HCT116 (cell line): Measurements from ENCODE around the gene USP10. TPM values are rescaled to one million over a fixed set of nuclear protein-coding genes. Genes with fewer than 3 reads are reported as not detected.

Experiments
- ATAC-seq: fragments of 200-7000 bp; cut with Tn5 transposase; 2 replicates; pipeline ENCODE4 v1.9.1; 2020; ENCODE audit warnings: mild to moderate bottlenecking, moderate library complexity
- BruUV-seq: library from RNA; stranded (reverse); fragments of 400-500 nt; replicated peaks from 2 replicates; lab custom pipeline; 2021; lab: Mats Ljungman, UMichigan
- CTCF ChIA-PET: fragments of 300-600 bp; sonication (Branson Sonifier 250); formaldehyde crosslinking; loops from one replicate; lab custom pipeline; 2021; ENCODE audit warnings: antibody characterized with exemption; lab: Charles Lee
- POLR2A ChIA-PET: fragments of 300-600, 350-600 bp; sonication (Branson Sonifier 250); formaldehyde crosslinking; loops from one replicate; lab custom pipeline; 2021; ENCODE audit warnings: antibody characterized with exemption; lab: Charles Lee
- RAD21 ChIA-PET, 2 experiments: fragments of 300-600 bp; sonication (Branson Sonifier 250); formaldehyde crosslinking; loops; one replicate each; lab custom pipeline; 2023; ENCODE audit warnings: low total read pairs in 2 of 2; ENCODE audit not compliant: uncharacterized antibody in 2 of 2, unreplicated experiment in 2 of 2, low non-redundant PET in 1 of 2; lab: Charles Lee
- DNase-seq: peaks from one replicate; pipeline ENCODE4 v3.0.0-alpha.2; 2010; ENCODE audit warnings: low read depth, low spot score
- H2AFZ ChIP-seq: fragments of 200-600 bp; shearing (Covaris generic), sonication (generic); 2 replicates; pipeline ENCODE4 v1.6.1; 2017; ENCODE audit warnings: low read depth, mixed run types, mixed read lengths, antibody characterized with exemption, low read length; ENCODE audit not compliant: poor library complexity, severe bottlenecking
- H3K27ac ChIP-seq: 2 replicates; pipeline ENCODE4 v1.5.1; 2012; ENCODE audit warnings: low read depth, low read length
- H3K27me3 ChIP-seq: fragments of 200-600 bp; sonication (generic); 2 replicates; pipeline ENCODE4 v1.6.1; 2016; ENCODE audit warnings: mixed run types, low read length, mixed read lengths; ENCODE audit not compliant: insufficient read depth
- H3K36me3 ChIP-seq, 2 experiments: fragments of 200-500 bp in 1 of 2; fragments of 200-600 bp in 1 of 2; sonication (Bioruptor generic) in 1 of 2; sonication (generic) in 1 of 2; 2 replicates each; pipeline versions ENCODE4 v1.5.1 to v1.6.1; 2014 to 2016; ENCODE audit warnings: low read length in 2 of 2, inconsistent platforms in 1 of 2, mixed read lengths in 1 of 2, mixed run types in 1 of 2; ENCODE audit not compliant: insufficient read depth in 2 of 2, control insufficient read depth in 1 of 2
- H3K4me1 ChIP-seq, 2 experiments: fragments of 200-600 bp in 1 of 2; sonication (generic) in 1 of 2; 2 replicates each; pipeline versions ENCODE4 v1.5.1 to v1.6.1; 2012 to 2017; ENCODE audit warnings: low read length in 2 of 2, inconsistent platforms in 1 of 2, mild to moderate bottlenecking in 1 of 2, mixed read lengths in 1 of 2, mixed run types in 1 of 2, moderate library complexity in 1 of 2; ENCODE audit not compliant: insufficient read depth in 2 of 2, control insufficient read depth in 1 of 2
- H3K4me2 ChIP-seq: fragments of 200-600 bp; sonication (generic); 2 replicates; pipeline ENCODE4 v1.6.1; 2017; ENCODE audit warnings: mixed run types, low read length, mixed read lengths
- H3K4me3 ChIP-seq, 2 experiments: fragments of 200-600 bp in 1 of 2; sonication (generic) in 1 of 2; replicated peaks in 1 of 2; 2 replicates each; pipeline ENCODE4 v1.5.1; 2011 to 2016; ENCODE audit warnings: low read length in 2 of 2, control low read depth in 1 of 2, low read depth in 1 of 2, mild to moderate bottlenecking in 1 of 2, mixed read lengths in 1 of 2, mixed run types in 1 of 2
- H3K79me2 ChIP-seq: fragments of 200-600 bp; sonication (generic); 2 replicates; pipeline ENCODE4 v1.6.1; 2017; ENCODE audit warnings: mild to moderate bottlenecking, mixed run types, low read length, moderate library complexity, mixed read lengths; ENCODE audit not compliant: insufficient read depth
- H3K9ac ChIP-seq: fragments of 200-600 bp; sonication (generic); 2 replicates; pipeline ENCODE4 v1.6.1; 2016; ENCODE audit warnings: low read length, mixed read lengths
- H3K9me2 ChIP-seq: fragments of 200-600 bp; sonication (generic), shearing (Covaris generic); 2 replicates; pipeline ENCODE4 v1.6.1; 2017; ENCODE audit warnings: mixed run types, mild to moderate bottlenecking, moderate library complexity; ENCODE audit not compliant: insufficient read depth
- H3K9me3 ChIP-seq, 2 experiments: fragments of 200-500 bp in 1 of 2; fragments of 200-600 bp in 1 of 2; sonication (Bioruptor generic) in 1 of 2; sonication (generic) in 1 of 2; 2 replicates each; pipeline ENCODE4 v1.6.1; 2014 to 2017; ENCODE audit warnings: low read length in 2 of 2, mixed read lengths in 2 of 2, inconsistent platforms in 1 of 2, low read depth in 1 of 2, mild to moderate bottlenecking in 1 of 2, mixed run types in 1 of 2, moderate library complexity in 1 of 2; ENCODE audit not compliant: control insufficient read depth in 1 of 2, insufficient read depth in 1 of 2
- H4K20me1 ChIP-seq: fragments of 200-600 bp; sonication (generic), shearing (Covaris generic); 2 replicates; pipeline ENCODE4 v1.6.1; 2017; ENCODE audit warnings: mixed run types, mild to moderate bottlenecking, moderate library complexity; ENCODE audit not compliant: insufficient read depth
- CBX3 ChIP-seq: IDR thresholded peaks from 2 replicates; pipeline ENCODE4 v1.6.1; 2012; ENCODE audit warnings: low read depth
- CEBPB ChIP-seq: IDR thresholded peaks from 2 replicates; pipeline ENCODE4 v1.6.1; 2012; ENCODE audit warnings: low read depth
- EGR1 ChIP-seq: IDR thresholded peaks from 2 replicates; pipeline ENCODE4 v1.6.1; 2012; ENCODE audit warnings: low read depth
- ELF1 ChIP-seq: IDR thresholded peaks from 2 replicates; pipeline ENCODE4 v1.6.1; 2012; ENCODE audit warnings: low read depth, borderline replicate concordance
- EZH2phosphoT487 ChIP-seq: fragments of 200-600 bp; IDR thresholded peaks from 2 replicates; pipeline ENCODE4 v1.6.1; 2018; ENCODE audit warnings: antibody characterized with exemption, borderline replicate concordance
- FOSL1 ChIP-seq: IDR thresholded peaks from 2 replicates; pipeline ENCODE4 v1.6.1; 2012; ENCODE audit warnings: low read depth
- JUND ChIP-seq: IDR thresholded peaks from 2 replicates; pipeline ENCODE4 v1.6.1; 2012
- POLR2A ChIP-seq: IDR thresholded peaks from 2 replicates; pipeline ENCODE4 v1.7.0; 2011; ENCODE audit warnings: borderline replicate concordance; ENCODE audit not compliant: insufficient read depth, insufficient read length; ENCODE audit errors: extremely low read depth
- POLR2AphosphoS5 ChIP-seq: IDR thresholded peaks from 2 replicates; pipeline ENCODE4 v1.6.1; 2011; ENCODE audit warnings: mild to moderate bottlenecking, low read depth, low read length, moderate library complexity
- RAD21 ChIP-seq: IDR thresholded peaks from 2 replicates; pipeline ENCODE4 v1.6.1; 2012; ENCODE audit warnings: low read depth, mild to moderate bottlenecking
- SIN3A ChIP-seq: IDR thresholded peaks from 2 replicates; pipeline ENCODE4 v1.6.1; 2012; ENCODE audit warnings: low read depth
- SP1 ChIP-seq: IDR thresholded peaks from 2 replicates; pipeline ENCODE4 v1.6.1; 2012; ENCODE audit warnings: low read depth
- SRF ChIP-seq: IDR thresholded peaks from 2 replicates; pipeline ENCODE4 v1.6.1; 2012; ENCODE audit warnings: low read depth
- YY1 ChIP-seq: IDR thresholded peaks from 2 replicates; pipeline ENCODE4 v1.6.1; 2011; ENCODE audit warnings: low read length, low read depth, moderate library complexity, mild to moderate bottlenecking; ENCODE audit not compliant: insufficient replicate concordance; ENCODE audit errors: extremely low read depth
- ZFX ChIP-seq: fragments of 450-650 bp; IDR thresholded peaks from 2 replicates; pipeline ENCODE4 v1.6.1; 2017
- ZNF274 ChIP-seq: fragments of 200-500 bp; sonication (Bioruptor generic); IDR thresholded peaks from 2 replicates; pipeline ENCODE4 v1.6.1; 2014; ENCODE audit warnings: mild to moderate bottlenecking, low read depth, low read length, inconsistent platforms
- intact Hi-C: fragments of 100-400 bp; cut with micrococcal nuclease; formaldehyde crosslinking; loops from 2 replicates; pipeline ENCODE4 v1.10.0; 2022
- total RNA-seq: library from RNA; stranded (reverse); gene quantifications from one replicate; pipeline ENCODE4 v1.2.1, GENCODE V29; 2021; ENCODE audit not compliant: unreplicated experiment
- TF ChIP-seq, protein P1 (sequence below), 3 experiments: fragments of 200-600 bp in 1 of 3; sonication (generic) in 1 of 3; IDR thresholded peaks in 2 of 3; conservative IDR thresholded peaks in 1 of 3; 2 replicates each; pipeline ENCODE4 v1.5.1; 2012 to 2017; ENCODE audit warnings: low read depth in 2 of 3, low read length in 2 of 3, antibody characterized with exemption in 1 of 3, borderline replicate concordance in 1 of 3, control low read depth in 1 of 3, mild to moderate bottlenecking in 1 of 3, mixed read lengths in 1 of 3, mixed run types in 1 of 3, moderate library complexity in 1 of 3; ENCODE audit not compliant: insufficient read depth in 1 of 3
- TF ChIP-seq, protein P2 (sequence below): IDR thresholded peaks from 2 replicates; pipeline ENCODE4 v1.6.1; 2012; ENCODE audit warnings: low read depth
- TF ChIP-seq, protein P3 (sequence below): IDR thresholded peaks from 2 replicates; pipeline ENCODE4 v1.6.1; 2012
- TF ChIP-seq, protein P4 (sequence below): IDR thresholded peaks from 2 replicates; pipeline ENCODE4 v1.6.1; 2011; ENCODE audit warnings: mild to moderate bottlenecking, low read length, moderate library complexity; ENCODE audit not compliant: insufficient replicate concordance; ENCODE audit errors: extremely low read depth

The USP10 gene
- total RNA-seq, 1 experiment from 2014 or later = 175 TPM

DNA sequence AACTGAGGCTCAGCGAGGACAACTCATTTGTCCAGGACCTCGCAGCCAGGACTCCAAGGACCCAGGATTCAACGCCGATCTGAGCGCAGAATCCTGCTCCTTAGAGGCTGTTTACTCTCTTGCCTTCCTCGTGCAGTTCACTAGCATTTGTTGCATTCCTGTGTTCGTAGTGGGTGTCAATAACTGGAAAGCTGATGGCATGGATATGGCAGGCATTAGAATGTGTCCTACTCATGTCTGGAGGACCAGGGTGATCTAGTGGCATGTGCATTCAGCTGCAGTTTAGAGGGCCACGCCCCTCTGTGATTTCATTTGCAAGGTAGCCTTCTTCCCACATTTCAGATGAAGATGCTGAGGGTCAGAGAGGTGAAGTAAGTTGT lies 120.5 kb downstream of the USP10 start:
- H3K27ac ChIP-seq = no peak overlapping the region
- ChIA-PET CTCF (interaction anchor here (1.2 kb wide), 1 partner anchor 10 kb away, joined by 3 read pairs; no protein-coding TSS in a partner anchor), POLR2A (interaction anchor here (0.9 to 4.4 kb wide), 12 partner anchors 8 to 307 kb away, joined by 3 to 40 read pairs (median 4); no protein-coding TSS in a partner anchor), RAD21 (interaction anchor here in 1 of 2 experiments (0.9 kb wide), 1 partner anchor 13 kb away, joined by 3 read pairs; no protein-coding TSS in a partner anchor)
- no peaks in the 10 kb centered on the region for H3K9me2 ChIP-seq
- peak overlapping the region; percentile 31; the same call in 1 of the 2 replicates for H3K9ac ChIP-seq
- BruUV-seq = TSS peak; percentile 71
- H3K79me2 ChIP-seq = no peaks in the 10 kb centered on the region
- H3K36me3 ChIP-seq = no peaks in the 10 kb centered on the region
- H3K4me2 ChIP-seq = peak overlapping the region; percentile 97
- H3K9me3 ChIP-seq = no peaks in the 10 kb centered on the region
- H2AFZ ChIP-seq = peak overlapping the region; percentile 69
- peaks cover 7 to 15% of the 10 kb centered on the region in 2 experiments for H3K4me1 ChIP-seq
- TF ChIP-seq, protein P1, sequence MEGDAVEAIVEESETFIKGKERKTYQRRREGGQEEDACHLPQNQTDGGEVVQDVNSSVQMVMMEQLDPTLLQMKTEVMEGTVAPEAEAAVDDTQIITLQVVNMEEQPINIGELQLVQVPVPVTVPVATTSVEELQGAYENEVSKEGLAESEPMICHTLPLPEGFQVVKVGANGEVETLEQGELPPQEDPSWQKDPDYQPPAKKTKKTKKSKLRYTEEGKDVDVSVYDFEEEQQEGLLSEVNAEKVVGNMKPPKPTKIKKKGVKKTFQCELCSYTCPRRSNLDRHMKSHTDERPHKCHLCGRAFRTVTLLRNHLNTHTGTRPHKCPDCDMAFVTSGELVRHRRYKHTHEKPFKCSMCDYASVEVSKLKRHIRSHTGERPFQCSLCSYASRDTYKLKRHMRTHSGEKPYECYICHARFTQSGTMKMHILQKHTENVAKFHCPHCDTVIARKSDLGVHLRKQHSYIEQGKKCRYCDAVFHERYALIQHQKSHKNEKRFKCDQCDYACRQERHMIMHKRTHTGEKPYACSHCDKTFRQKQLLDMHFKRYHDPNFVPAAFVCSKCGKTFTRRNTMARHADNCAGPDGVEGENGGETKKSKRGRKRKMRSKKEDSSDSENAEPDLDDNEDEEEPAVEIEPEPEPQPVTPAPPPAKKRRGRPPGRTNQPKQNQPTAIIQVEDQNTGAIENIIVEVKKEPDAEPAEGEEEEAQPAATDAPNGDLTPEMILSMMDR (IDR thresholded peaks at IDR 0.05 in 2 of 3, conservative IDR thresholded peaks at IDR 0.05 in 1 of 3; ENCODE audit: borderline replicate concordance in 1 of 3, insufficient read depth in 1 of 3, low read depth in 2 of 3, low read length in 2 of 3) = no peak
- no peak for TF ChIP-seq FOSL1
- no peak for TF ChIP-seq CBX3
- no peak for TF ChIP-seq RAD21
- no peak for TF ChIP-seq SIN3A
- no peak for TF ChIP-seq SP1
- TF ChIP-seq, protein P2, sequence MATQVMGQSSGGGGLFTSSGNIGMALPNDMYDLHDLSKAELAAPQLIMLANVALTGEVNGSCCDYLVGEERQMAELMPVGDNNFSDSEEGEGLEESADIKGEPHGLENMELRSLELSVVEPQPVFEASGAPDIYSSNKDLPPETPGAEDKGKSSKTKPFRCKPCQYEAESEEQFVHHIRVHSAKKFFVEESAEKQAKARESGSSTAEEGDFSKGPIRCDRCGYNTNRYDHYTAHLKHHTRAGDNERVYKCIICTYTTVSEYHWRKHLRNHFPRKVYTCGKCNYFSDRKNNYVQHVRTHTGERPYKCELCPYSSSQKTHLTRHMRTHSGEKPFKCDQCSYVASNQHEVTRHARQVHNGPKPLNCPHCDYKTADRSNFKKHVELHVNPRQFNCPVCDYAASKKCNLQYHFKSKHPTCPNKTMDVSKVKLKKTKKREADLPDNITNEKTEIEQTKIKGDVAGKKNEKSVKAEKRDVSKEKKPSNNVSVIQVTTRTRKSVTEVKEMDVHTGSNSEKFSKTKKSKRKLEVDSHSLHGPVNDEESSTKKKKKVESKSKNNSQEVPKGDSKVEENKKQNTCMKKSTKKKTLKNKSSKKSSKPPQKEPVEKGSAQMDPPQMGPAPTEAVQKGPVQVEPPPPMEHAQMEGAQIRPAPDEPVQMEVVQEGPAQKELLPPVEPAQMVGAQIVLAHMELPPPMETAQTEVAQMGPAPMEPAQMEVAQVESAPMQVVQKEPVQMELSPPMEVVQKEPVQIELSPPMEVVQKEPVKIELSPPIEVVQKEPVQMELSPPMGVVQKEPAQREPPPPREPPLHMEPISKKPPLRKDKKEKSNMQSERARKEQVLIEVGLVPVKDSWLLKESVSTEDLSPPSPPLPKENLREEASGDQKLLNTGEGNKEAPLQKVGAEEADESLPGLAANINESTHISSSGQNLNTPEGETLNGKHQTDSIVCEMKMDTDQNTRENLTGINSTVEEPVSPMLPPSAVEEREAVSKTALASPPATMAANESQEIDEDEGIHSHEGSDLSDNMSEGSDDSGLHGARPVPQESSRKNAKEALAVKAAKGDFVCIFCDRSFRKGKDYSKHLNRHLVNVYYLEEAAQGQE = no peak
- TF ChIP-seq SRF = no peak
- TF ChIP-seq JUND = no peak
- no peak for TF ChIP-seq POLR2AphosphoS5
- TF ChIP-seq CEBPB = no peak
- TF ChIP-seq, protein P3, sequence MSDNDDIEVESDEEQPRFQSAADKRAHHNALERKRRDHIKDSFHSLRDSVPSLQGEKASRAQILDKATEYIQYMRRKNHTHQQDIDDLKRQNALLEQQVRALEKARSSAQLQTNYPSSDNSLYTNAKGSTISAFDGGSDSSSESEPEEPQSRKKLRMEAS = no peak
- no peak for TF ChIP-seq EGR1
- no peak for TF ChIP-seq POLR2A
- TF ChIP-seq, protein P4, sequence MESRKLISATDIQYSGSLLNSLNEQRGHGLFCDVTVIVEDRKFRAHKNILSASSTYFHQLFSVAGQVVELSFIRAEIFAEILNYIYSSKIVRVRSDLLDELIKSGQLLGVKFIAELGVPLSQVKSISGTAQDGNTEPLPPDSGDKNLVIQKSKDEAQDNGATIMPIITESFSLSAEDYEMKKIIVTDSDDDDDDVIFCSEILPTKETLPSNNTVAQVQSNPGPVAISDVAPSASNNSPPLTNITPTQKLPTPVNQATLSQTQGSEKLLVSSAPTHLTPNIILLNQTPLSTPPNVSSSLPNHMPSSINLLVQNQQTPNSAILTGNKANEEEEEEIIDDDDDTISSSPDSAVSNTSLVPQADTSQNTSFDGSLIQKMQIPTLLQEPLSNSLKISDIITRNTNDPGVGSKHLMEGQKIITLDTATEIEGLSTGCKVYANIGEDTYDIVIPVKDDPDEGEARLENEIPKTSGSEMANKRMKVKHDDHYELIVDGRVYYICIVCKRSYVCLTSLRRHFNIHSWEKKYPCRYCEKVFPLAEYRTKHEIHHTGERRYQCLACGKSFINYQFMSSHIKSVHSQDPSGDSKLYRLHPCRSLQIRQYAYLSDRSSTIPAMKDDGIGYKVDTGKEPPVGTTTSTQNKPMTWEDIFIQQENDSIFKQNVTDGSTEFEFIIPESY = no peak
- no peak for TF ChIP-seq ZFX
- TF ChIP-seq ZNF274 = no peak
- no peak for TF ChIP-seq YY1
- TF ChIP-seq ELF1 = no peak
- TF ChIP-seq EZH2phosphoT487 = no peak
- DNase-seq (no peak), ATAC-seq (peak; percentile 17)
- no peaks in the 10 kb centered on the region for H4K20me1 ChIP-seq
- H3K4me3 ChIP-seq = peak overlapping the region; percentile 38 to 64
- intact Hi-C loops = no loop called here
- no peaks in the 10 kb centered on the region for H3K27me3 ChIP-seq
